Measurements from ENCODE around the gene UNC5CL. TPM values are rescaled to one million over a fixed set of nuclear protein-coding genes. Genes with fewer than 3 reads are reported as not detected.

UNC5CL gene
- total RNA-seq, 2 donors from 2014 or later: 0.46 to 1.6 TPM

- intact Hi-C loops (cut with DNase I): no loop called here
- no peaks in the 10 kb centered on the region for H3K36me3 ChIP-seq
- no peak overlapping the region for H3K4me3 ChIP-seq
- no peaks in the 10 kb centered on the region for H3K27me3 ChIP-seq (replicated peaks; ENCODE audit: insufficient read depth)
- TF ChIP-seq POLR2A (IDR thresholded peaks at IDR 0.05) (no peak), CTCF (IDR thresholded peaks at IDR 0.05) (no peak), POLR2AphosphoS5 (IDR thresholded peaks at IDR 0.05) (no peak)
- H3K9me3 ChIP-seq: no peaks in the 10 kb centered on the region
- no peaks in the 10 kb centered on the region for H3K4me1 ChIP-seq (replicated peaks)
- no peak overlapping the region for H3K27ac ChIP-seq
- DNase-seq (ENCODE audit: low spot score): no peak
- WGBS: 100% methylated on average over 1 of the region's 1 CpG
Measured at GRCh38 chr6:41040940-41041536, 2.0 kb upstream of the UNC5CL start.

GRCh38 chr6:41040101-41040939 lies 1.3 kb upstream of the UNC5CL start:
- intact Hi-C loops (cut with DNase I): no loop called here
- no peaks in the 10 kb centered on the region for H3K4me1 ChIP-seq (replicated peaks)
- H3K4me3 ChIP-seq: no peak overlapping the region
- no peaks in the 10 kb centered on the region for H3K9me3 ChIP-seq
- H3K27ac ChIP-seq: no peak overlapping the region
- H3K27me3 ChIP-seq (replicated peaks; ENCODE audit: insufficient read depth): no peaks in the 10 kb centered on the region
- H3K36me3 ChIP-seq: no peaks in the 10 kb centered on the region
- no peak for TF ChIP-seq CTCF (IDR thresholded peaks at IDR 0.05)
- TF ChIP-seq POLR2AphosphoS5 (IDR thresholded peaks at IDR 0.05): no peak
- no peak for TF ChIP-seq POLR2A (IDR thresholded peaks at IDR 0.05)
- WGBS: 56% methylated on average over 6 of the region's 6 CpGs
- DNase-seq (ENCODE audit: low spot score): no peak

- WGBS: 80% methylated on average over 3 of the region's 3 CpGs
- no peak for TF ChIP-seq POLR2A (IDR thresholded peaks at IDR 0.05)
- no peak for TF ChIP-seq POLR2AphosphoS5 (IDR thresholded peaks at IDR 0.05)
- TF ChIP-seq CTCF (IDR thresholded peaks at IDR 0.05): no peak
- no peaks in the 10 kb centered on the region for H3K36me3 ChIP-seq
- no peaks in the 10 kb centered on the region for H3K9me3 ChIP-seq
- DNase-seq (ENCODE audit: low spot score): no peak
- intact Hi-C loops (cut with DNase I): no loop called here
- no peaks in the 10 kb centered on the region for H3K4me1 ChIP-seq (replicated peaks)
- no peaks in the 10 kb centered on the region for H3K27me3 ChIP-seq (replicated peaks; ENCODE audit: insufficient read depth)
- no peak overlapping the region for H3K4me3 ChIP-seq
- no peak overlapping the region for H3K27ac ChIP-seq
Measured at GRCh38 chr6:41038205-41038604, 816 bp downstream of the UNC5CL start.

GRCh38 chr6:41037107-41037900 lies 1.7 kb downstream of the UNC5CL start:
- no peaks in the 10 kb centered on the region for H3K4me1 ChIP-seq (replicated peaks)
- no peak for DNase-seq (ENCODE audit: low spot score)

More at GRCh38 chr6:41037107-41037900, 1.7 kb downstream of the UNC5CL start:
- TF ChIP-seq POLR2A (IDR thresholded peaks at IDR 0.05): no peak
- TF ChIP-seq CTCF (IDR thresholded peaks at IDR 0.05): no peak
- no peak for TF ChIP-seq POLR2AphosphoS5 (IDR thresholded peaks at IDR 0.05)
- Histone ChIP-seq H3K9me3 (no peaks in the 10 kb centered on the region), H3K27me3 (replicated peaks; ENCODE audit: insufficient read depth) (no peaks in the 10 kb centered on the region), H3K4me3 (no peak overlapping the region), H3K36me3 (no peaks in the 10 kb centered on the region), H3K27ac (no peak overlapping the region)
- WGBS: 84% methylated on average over 13 of the region's 13 CpGs
- intact Hi-C loops (cut with DNase I): no loop called here
